Immature natural killer cell (primary cell): Measurements from ENCODE around the gene OR6S1. TPM values are rescaled to one million over a fixed set of nuclear protein-coding genes. Genes with fewer than 3 reads are reported as not detected.
"Not testable (repeated sequence)": the region's sequence is repeated elsewhere in the genome, so short reads cannot be mapped to it uniquely, and the experiment has no call there.

Experiments
- DNase-seq, 3 donors: peaks; one replicate each; pipeline ENCODE4 v3.0.0; 2022; ENCODE audit warnings: mixed read lengths in 1 of 3
- H3K27ac Mint-ChIP-seq, 6 donors: one replicate each; pipeline ENCODE4 v1.8.0; 2020; ENCODE audit warnings: mixed read lengths in 6 of 6, mild to moderate bottlenecking in 5 of 6, inconsistent platforms in 4 of 6, moderate library complexity in 3 of 6
- H3K27me3 Mint-ChIP-seq, 3 donors: one replicate each; pipeline ENCODE4 v1.8.0; 2020 to 2021; ENCODE audit warnings: low read depth in 3 of 3, mild to moderate bottlenecking in 3 of 3, mixed read lengths in 3 of 3, moderate library complexity in 3 of 3, inconsistent platforms in 1 of 3
- H3K36me3 Mint-ChIP-seq, 3 donors: one replicate each; pipeline ENCODE4 v1.8.0; 2020; ENCODE audit warnings: mixed read lengths in 3 of 3, inconsistent platforms in 2 of 3, mild to moderate bottlenecking in 2 of 3
- H3K4me1 Mint-ChIP-seq, 2 donors: one replicate each; pipeline ENCODE4 v1.8.0; 2020; ENCODE audit warnings: inconsistent platforms in 2 of 2, mild to moderate bottlenecking in 2 of 2, mixed read lengths in 2 of 2, moderate library complexity in 1 of 2
- H3K4me3 Mint-ChIP-seq, 5 donors: one replicate each; pipeline ENCODE4 v1.8.0; 2020; ENCODE audit warnings: mild to moderate bottlenecking in 5 of 5, mixed read lengths in 5 of 5, inconsistent platforms in 3 of 5, moderate library complexity in 3 of 5
- H3K9me3 Mint-ChIP-seq, 6 donors: one replicate each; pipeline ENCODE4 v1.8.0; 2020; ENCODE audit warnings: mild to moderate bottlenecking in 6 of 6, mixed read lengths in 6 of 6, inconsistent platforms in 4 of 6, moderate library complexity in 3 of 6
- polyA plus RNA-seq, 3 donors: library from polyadenylated mRNA; unstranded; fragments of 300-500 nt; fragmentation: Illumina TruSeq; gene quantifications; one replicate each; pipeline ENCODE4 v1.2.3, GENCODE V29; 2021

Gene OR6S1
- polyA plus RNA-seq, 3 donors from 2014 or later, result not detected

DNA sequence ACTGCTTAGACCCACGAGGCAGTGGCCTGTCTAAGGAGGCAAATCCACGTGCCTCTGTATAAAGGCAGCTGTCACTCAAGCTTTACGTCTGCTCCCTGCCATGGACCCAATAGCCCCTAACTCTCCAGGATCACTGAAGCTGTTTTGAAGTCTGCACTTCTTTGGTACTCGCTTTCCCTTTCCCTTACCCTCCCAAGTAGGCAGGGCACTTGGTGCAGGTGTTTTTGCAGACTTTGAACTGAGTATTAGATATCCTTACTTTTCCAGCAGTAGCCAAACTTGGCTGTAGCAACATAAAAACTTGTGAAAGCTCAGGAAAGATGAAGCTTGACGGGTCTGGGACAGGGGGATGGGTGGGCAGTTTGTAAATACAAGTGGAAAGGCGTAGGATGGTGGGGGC lies 17.8 kb upstream of the OR6S1 start:
- Mint-ChIP-seq H3K27me3 (peaks cover 15 to 32% (median 18%) of the 10 kb centered on the region in 3 donors), H3K9me3 (no peaks in the 10 kb centered on the region), H3K27ac (no peak overlapping the region), H3K36me3 (peaks cover 0 to 4% (median 0%) of the 10 kb centered on the region in 3 donors), H3K4me3 (no peak overlapping the region), H3K4me1 (peaks cover 16 to 29% of the 10 kb centered on the region in 2 donors)
- DNase-seq, result no peak

DNA sequence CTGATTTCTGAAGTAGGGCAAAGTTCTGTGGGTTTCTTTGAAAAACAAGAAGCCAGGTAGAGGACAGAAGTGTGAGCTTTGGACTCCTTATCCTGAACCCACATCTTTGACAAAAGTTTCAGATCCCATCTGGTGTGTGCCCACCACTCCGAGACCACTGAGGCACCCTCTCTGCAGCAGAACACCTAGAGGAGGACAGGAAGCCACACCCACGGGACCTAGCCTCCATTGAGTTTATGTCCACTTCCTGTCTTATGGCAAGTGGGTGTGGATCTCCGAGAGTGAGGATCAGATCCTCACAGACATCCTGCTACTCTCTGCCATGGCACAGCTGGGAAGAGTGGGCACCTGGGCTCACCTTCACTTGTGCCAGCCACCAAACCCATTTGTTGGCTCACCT lies 16.8 kb upstream of the OR6S1 start:
- no peak overlapping the region for H3K27ac Mint-ChIP-seq

DNA sequence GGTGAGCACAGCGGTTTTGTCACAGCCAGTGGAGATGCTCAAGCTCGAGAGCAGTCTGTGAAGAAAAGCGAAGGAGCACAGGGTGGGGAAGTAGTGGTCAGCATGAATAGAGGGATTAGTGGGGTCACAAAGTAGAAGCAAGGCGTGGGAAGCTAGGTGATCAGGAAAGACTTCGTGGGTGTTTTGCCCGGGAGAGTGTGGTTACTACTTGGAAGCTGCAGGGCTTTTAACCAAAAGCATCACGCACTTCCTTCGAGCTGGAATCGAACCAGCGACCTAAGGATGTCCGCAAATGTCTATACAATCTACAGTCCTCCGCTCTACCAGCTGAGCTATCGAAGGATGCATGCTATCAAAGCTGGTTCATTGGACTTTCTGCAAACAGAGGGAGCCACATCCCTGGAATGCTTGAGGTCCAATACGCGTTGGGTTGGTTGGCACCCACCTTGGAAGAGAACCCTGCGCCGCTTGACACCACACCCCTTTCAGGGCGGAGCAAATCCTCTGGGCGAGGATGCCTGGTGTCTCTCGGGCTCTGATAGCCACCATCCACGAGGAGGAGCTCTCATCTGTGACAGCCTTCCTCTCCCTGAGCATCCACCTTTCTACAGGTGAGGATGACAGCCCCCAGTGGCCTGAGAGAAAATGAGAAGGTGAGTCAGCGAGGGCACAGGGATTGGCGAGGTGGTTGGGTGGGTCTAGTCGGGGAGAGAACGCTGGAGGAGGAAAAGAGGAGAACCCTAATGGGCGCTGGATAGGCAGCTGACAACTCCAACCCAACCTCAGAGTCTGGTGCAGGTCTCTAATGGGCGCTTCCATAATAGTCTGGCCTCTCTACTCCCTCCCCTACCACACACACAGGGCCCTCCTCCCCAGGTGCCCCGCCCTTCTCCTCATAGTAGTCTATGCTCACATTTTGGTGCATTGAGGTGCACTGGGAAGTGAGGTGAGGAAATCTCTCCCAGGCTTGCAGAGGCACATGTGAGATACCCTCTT lies 16.0 kb upstream of the OR6S1 start:
- Mint-ChIP-seq H3K4me1 (peaks cover 18 to 32% of the 10 kb centered on the region in 2 donors), H3K9me3 (no peaks in the 10 kb centered on the region), H3K4me3 (peak overlapping the region in 1 of 5 donors; percentile 1), H3K27me3 (peaks cover 18 to 39% (median 22%) of the 10 kb centered on the region in 3 donors), H3K36me3 (peaks cover 0 to 3% (median 0%) of the 10 kb centered on the region in 3 donors), H3K27ac (no peak overlapping the region)
- DNase-seq, result no peak

More for the DNA sequence above, 16.8 kb upstream of the OR6S1 start:
- H3K4me3 Mint-ChIP-seq, result no peak overlapping the region
- no peaks in the 10 kb centered on the region for H3K9me3 Mint-ChIP-seq
- H3K36me3 Mint-ChIP-seq, result peaks cover 0 to 4% (median 0%) of the 10 kb centered on the region in 3 donors
- H3K27me3 Mint-ChIP-seq, result peaks cover 18 to 38% (median 18%) of the 10 kb centered on the region in 3 donors
- DNase-seq, result no peak
- peaks cover 20 to 32% of the 10 kb centered on the region in 2 donors for H3K4me1 Mint-ChIP-seq

DNA sequence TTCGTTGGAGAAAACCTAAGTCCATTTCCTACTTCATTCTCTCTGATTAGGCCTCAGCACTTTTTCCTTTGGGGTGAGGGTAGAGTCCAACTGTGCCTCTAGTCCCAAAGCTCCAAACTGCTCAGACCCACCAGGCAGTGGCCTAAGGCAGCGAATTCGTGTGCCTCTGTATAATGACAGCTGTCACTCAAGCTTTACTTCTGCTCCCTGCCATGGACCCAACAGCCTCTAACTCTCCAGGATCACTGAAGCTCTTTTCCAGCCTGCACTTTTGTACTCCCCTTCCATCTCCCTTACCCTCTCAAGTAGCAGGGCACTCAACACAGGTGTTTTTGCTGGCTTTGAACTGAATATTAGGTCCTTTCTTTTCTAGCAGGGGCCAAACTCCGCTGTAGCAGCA lies 14.8 kb upstream of the OR6S1 start:
- Mint-ChIP-seq H3K9me3 (no peaks in the 10 kb centered on the region), H3K4me3 (no peak overlapping the region), H3K27ac (no peak overlapping the region), H3K27me3 (peaks cover 21 to 42% (median 25%) of the 10 kb centered on the region in 3 donors), H3K4me1 (peaks cover 14 to 30% of the 10 kb centered on the region in 2 donors), H3K36me3 (no peaks in the 10 kb centered on the region)
- DNase-seq, result no peak

DNA sequence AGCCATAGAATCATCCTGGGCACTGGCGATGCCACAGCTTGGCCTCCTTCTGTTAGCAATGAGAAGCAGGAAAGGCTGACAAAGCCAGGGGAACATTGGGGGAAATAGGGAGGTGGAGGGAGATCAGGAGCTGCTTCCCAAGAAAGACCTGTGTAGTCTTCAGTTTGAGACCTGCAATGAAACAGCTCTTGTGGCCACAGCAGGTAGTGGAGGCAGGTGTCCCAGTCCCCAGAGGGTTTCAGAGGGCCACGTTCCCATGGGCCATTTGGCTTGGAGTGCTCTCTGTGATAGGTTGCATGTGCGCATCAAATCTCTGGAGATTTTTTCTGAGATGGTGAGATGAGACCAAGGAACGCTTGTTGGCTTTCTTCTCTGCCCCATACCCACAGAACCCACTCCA lies 14.4 kb upstream of the OR6S1 start:
- Mint-ChIP-seq H3K27me3 (peaks cover 23 to 42% (median 24%) of the 10 kb centered on the region in 3 donors), H3K27ac (no peak overlapping the region), H3K4me3 (no peak overlapping the region), H3K4me1 (peaks cover 14 to 30% of the 10 kb centered on the region in 2 donors), H3K36me3 (no peaks in the 10 kb centered on the region), H3K9me3 (no peaks in the 10 kb centered on the region)
- no peak for DNase-seq

DNA sequence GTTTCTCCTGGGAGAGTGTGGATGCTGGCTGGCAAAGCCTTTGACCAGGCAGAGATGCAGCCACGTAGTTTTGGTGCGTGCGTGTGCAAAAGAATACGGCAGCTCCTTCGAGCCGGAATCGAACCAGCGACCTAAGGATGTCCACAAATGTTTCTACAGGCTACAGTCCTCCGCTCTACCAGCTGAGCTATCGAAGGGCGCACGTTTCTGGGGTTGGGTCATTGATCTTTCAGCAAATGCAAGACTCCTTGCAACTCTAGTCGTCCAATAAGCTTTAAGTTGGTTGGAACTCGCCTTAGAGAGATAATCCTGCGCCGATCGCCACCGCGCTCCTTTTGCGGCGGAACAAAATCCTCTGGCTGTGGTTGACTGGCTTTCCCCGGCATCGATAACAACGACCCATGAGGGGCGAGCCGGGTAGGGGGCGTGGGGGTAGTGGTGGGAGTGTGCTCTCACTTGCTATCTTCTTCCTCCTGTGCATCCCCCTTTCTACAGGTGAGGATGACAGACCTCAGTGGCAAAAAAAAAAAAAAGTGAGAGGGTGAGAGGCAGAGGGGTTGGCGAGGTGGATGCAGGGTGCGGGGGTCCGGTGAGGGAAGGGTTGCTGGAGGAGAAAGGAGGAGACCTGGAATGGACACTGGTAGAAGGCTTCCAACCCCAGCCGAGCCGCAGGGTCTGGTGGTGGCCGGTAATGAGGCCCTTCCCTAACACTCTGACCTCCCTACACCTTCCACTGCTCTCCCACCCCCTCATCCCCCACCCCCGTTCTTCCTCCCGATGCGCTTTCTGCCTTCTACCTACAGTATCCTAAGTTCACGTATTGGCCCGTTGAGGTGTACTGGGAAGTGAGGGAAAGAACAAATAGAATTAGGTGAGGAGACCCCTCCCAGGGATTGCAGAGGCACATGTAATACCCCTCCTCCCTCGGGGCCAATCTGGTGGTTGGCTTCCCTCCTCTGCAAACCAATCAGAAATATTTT lies 11.8 kb upstream of the OR6S1 start:
- Mint-ChIP-seq H3K36me3 (no peaks in the 10 kb centered on the region), H3K9me3 (no peaks in the 10 kb centered on the region), H3K4me3 (peak overlapping the region; percentile 40 to 55 (median 46)), H3K27me3 (peaks cover 23 to 41% (median 24%) of the 10 kb centered on the region in 3 donors), H3K4me1 (peaks cover 14 to 30% of the 10 kb centered on the region in 2 donors), H3K27ac (no peak overlapping the region)
- DNase-seq, result peak in 1 of 3 donors; percentile 31

DNA sequence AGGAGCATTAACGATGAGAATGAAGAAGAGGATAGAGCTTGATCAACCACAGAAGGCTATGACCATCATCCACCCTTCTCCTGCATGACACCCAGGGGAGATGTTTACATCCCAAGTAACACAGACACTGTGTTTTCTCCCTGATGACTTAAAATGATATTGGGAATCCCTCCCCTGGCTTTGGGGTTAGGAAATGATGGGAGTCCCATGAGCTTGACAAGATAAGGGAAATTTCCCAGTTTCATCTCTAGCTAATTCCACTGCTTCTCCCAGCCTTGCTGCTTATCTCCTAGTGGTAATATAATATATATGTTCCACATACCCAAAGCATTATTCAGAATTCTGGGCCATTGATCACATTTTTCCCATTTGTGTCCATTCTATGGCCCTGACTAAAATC lies 4.0 kb upstream of the OR6S1 start:
- H3K4me1 Mint-ChIP-seq, result no peaks in the 10 kb centered on the region
- no peak for DNase-seq
- no peak overlapping the region for H3K27ac Mint-ChIP-seq
- peaks cover 5 to 19% (median 6%) of the 10 kb centered on the region in 3 donors for H3K27me3 Mint-ChIP-seq
- H3K36me3 Mint-ChIP-seq, result no peaks in the 10 kb centered on the region
- peaks cover 0 to 2% (median 0%) of the 10 kb centered on the region in 6 donors for H3K9me3 Mint-ChIP-seq
- no peak overlapping the region for H3K4me3 Mint-ChIP-seq

DNA sequence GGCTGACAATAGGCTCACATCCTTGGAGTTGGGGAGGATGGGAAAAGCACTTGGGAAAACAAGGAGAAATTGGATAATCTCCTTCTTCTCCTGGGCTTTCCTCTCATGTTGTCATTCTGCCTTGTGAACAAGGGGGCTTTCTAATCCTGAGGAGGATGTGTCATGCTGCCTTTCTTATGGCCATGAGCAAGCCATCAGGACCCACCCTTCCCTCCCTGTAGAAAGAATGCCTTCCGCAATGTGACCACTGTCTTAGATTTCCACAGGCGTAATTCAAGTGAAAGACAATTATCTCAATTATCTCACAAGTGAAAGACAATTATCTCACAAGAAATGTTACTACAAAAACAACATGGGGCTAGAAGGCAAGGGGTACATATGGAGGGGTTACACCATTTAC lies 3.0 kb upstream of the OR6S1 start:
- peaks cover 0 to 2% (median 0%) of the 10 kb centered on the region in 6 donors for H3K9me3 Mint-ChIP-seq
- H3K27ac Mint-ChIP-seq, result no peak overlapping the region
- no peaks in the 10 kb centered on the region for H3K36me3 Mint-ChIP-seq
- no peak for DNase-seq
- H3K27me3 Mint-ChIP-seq, result peaks cover 5 to 19% (median 6%) of the 10 kb centered on the region in 3 donors
- no peak overlapping the region for H3K4me3 Mint-ChIP-seq
- no peaks in the 10 kb centered on the region for H3K4me1 Mint-ChIP-seq

DNA sequence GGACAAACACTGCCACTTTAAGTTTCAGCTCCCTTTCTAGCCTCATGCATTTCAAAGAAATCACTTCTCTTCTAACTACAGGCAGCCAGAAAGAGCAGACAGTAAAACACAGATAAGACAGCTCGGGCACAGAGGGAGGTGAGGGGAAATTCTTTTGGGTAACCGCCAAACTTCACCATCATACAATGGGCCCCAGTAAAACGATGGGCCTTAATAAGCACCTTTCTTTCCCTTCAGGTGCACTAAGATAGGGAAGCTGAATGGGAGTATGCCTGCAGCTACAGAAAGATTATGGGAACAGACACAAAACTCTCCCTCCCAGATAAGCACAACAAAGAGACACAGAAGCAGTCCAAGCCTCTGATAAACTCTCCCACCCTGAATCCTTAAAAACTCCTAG lies 1.3 kb upstream of the OR6S1 start:
- H3K36me3 Mint-ChIP-seq, H3K27ac Mint-ChIP-seq, H3K9me3 Mint-ChIP-seq, H3K4me3 Mint-ChIP-seq, DNase-seq, H3K4me1 Mint-ChIP-seq: not testable (repeated sequence)
- peaks cover 2 to 14% (median 6%) of the 10 kb centered on the region in 3 donors for H3K27me3 Mint-ChIP-seq

DNA sequence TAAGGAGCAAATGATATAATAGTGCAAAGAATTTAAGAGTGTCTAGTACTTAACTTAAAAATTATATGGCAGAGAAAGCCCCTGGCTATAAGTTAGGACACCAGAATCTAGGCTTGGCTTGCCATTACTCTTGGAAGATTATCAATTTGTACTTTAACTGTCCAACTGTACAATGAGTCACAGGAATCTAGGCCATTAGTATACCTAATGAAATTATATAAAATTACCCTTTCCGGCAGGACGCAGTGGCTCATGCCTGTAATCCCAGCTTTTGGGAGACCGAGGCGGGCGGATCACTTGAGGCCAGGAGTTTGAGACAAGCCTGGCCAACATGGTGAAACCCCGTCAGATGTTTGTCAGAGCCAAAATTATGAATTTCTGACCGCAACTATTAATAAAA lies 691 bp upstream of the OR6S1 start:
- H3K27me3 Mint-ChIP-seq, result peaks cover 2 to 14% (median 6%) of the 10 kb centered on the region in 3 donors
- H3K9me3 Mint-ChIP-seq, result peaks cover 0 to 2% (median 0%) of the 10 kb centered on the region in 6 donors
- no peak for DNase-seq
- H3K4me1 Mint-ChIP-seq, result no peaks in the 10 kb centered on the region
- H3K27ac Mint-ChIP-seq, result no peak overlapping the region
- H3K36me3 Mint-ChIP-seq, result no peaks in the 10 kb centered on the region
- no peak overlapping the region for H3K4me3 Mint-ChIP-seq

DNA sequence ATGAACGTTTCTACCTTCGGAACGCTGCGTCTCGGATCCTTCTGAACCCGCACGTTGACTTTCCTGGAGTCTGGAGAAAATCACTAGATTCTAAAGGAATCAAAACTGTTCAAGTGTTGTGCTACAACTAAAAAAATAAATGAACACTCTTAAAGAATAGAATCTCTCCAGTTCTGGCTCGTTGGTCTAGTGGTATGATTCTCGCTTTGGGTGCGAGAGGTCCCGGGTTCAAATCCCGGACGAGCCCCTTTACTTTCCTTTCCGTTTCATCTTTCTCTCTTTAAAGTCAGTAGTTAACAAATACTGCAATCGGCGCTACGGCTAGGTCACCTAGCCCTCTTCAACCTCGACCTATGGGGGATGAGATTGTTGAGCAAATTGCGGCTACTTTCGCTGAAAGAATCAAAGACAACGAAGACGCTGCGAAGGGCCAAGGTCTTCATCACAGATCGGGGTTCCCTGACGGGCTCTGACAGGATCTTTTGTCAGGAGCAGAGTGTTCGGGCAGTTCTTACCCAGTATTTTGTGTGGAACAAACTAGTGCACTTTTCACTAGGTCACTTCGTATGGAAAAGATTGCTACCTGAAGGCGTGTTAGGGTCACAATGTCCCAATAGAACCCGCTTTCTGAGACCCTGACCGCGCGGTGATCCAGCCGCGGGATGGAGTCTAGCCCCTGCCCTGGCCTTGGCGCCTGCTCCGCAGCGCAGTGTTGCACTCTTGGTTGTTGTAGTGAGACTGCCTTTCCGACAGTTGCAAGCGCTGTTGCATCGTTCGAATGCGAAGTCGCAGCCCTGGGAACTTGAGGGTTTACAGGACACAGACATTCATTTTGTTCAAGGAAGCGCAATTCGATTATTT lies 8.4 kb downstream of the OR6S1 start:
- peaks cover 0 to 4% (median 0%) of the 10 kb centered on the region in 6 donors for H3K9me3 Mint-ChIP-seq
- peak overlapping the region; percentile 80 to 93 (median 86) for H3K4me3 Mint-ChIP-seq
- peaks cover 36 to 56% of the 10 kb centered on the region in 2 donors for H3K4me1 Mint-ChIP-seq
- peak overlapping the region in 5 of 6 donors; percentile 38 to 91 (median 57) for H3K27ac Mint-ChIP-seq
- DNase-seq, result peak; percentile 62 to 81 (median 71)
- H3K27me3 Mint-ChIP-seq, result peaks cover 29 to 39% (median 36%) of the 10 kb centered on the region in 3 donors
- H3K36me3 Mint-ChIP-seq, result no peaks in the 10 kb centered on the region

DNA sequence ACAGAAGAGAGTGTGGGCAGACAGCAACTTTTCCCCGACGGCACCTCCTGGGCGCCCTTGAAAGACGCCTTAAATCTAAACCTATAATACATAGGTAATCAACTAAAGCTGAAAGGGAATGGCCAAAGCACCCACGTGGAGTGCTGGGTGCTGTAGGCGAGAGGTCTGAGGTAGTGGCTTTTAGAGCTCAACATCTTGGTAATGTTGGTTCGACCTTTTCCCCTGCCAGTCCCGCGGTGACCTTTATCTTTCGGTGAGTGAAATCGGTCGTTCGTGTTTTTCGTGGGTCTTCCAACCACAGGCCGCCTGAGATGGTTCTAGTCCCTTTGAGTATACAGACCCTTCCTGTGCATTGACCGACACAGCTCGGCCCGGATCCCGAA lies 9.1 kb downstream of the OR6S1 start:
- Mint-ChIP-seq H3K36me3 (no peaks in the 10 kb centered on the region), H3K27ac (peak overlapping the region in 4 of 6 donors; percentile 38 to 91 (median 64)), H3K4me1 (peaks cover 36 to 63% of the 10 kb centered on the region in 2 donors), H3K9me3 (peaks cover 0 to 6% (median 0%) of the 10 kb centered on the region in 6 donors), H3K4me3 (peak overlapping the region; percentile 80 to 93 (median 86)), H3K27me3 (peaks cover 29 to 39% (median 39%) of the 10 kb centered on the region in 3 donors)
- no peak for DNase-seq
